GM13976 (cell line): Measurements from ENCODE around the gene WHRN.

Experiments used
- DNase-seq: peaks from one replicate; pipeline ENCODE4 v3.0.0; 2012; ENCODE audit warnings: low spot score
- CTCF ChIP-seq: IDR thresholded peaks from 2 replicates; pipeline ENCODE4 v1.5.1; 2012; ENCODE audit warnings: borderline replicate concordance, mild to moderate bottlenecking; ENCODE audit not compliant: insufficient read depth; ENCODE audit errors: extremely low read depth, missing control alignments, control extremely low read depth
- in situ Hi-C: fragments of 300-500 bp; cut with MboI; formaldehyde crosslinking; loops from one replicate; pipeline ENCODE4 v1.12.0; 2022; ENCODE audit warnings: low sequenced_read_pairs, mixed read lengths, inconsistent platforms; ENCODE audit not compliant: unreplicated experiment

The WHRN gene

GRCh38 chr9:114446036-114446435 is 59.2 kb downstream of the WHRN start:
- TF ChIP-seq CTCF: no peak
- in situ Hi-C loops: no loop called here
- DNase-seq: no peak

DNA sequence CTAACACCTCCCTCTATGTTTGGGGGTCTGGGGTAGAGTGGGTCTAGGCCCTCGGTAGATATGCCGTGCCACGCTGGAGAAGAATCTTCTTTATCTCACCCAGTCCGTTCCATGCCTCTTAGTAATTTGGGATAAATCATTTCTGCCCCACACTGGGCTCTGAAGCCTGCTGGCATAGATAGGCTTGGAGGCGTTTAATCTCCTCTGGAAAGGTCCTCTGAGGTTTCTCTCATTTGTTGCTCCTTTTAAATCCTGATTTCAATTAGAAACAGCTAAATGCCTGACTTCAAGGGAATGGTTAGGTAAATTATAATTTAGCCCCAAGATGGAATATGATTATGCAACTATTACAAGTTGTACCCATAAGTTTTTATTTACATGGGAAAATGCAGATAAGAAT is 59.7 kb downstream of the WHRN start:
- in situ Hi-C loops: no loop called here
- TF ChIP-seq CTCF: no peak
- DNase-seq: no peak

- no peak for TF ChIP-seq CTCF
- in situ Hi-C loops: no loop called here
- no peak for DNase-seq
Measured at GRCh38 chr9:114442022-114442421, 63.3 kb downstream of the WHRN start.

DNA sequence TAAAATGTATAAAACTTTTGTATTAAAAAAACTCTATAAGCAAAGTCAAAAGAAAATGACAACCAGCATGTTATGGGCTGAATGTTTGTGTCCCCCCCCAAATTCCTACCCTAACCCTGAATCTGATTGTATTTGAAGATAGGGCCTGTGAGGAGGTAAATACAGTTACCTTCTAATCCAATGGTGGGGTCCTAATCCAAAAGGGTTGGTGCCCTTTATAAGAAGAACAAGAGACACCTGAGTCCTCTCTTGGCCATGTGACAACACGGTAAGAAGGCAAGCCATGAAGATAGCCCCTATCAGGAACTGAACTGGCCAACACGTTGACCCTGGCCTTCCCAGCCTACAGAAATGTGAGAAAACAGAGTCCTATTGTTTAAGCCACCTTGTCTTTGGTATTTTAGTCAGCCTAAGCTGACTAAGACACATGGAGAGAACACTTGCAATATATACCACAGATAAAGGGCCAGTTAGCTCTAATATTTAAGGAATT is 67.8 kb downstream of the WHRN start:
- TF ChIP-seq CTCF: no peak
- no peak for DNase-seq
- in situ Hi-C loops: no loop called here

- in situ Hi-C loops: no loop called here
- peak; percentile 66 for DNase-seq
- TF ChIP-seq CTCF: peak; percentile 49
Measured at GRCh38 chr9:114434878-114435311, 70.4 kb downstream of the WHRN start.

GRCh38 chr9:114433720-114434255 is 71.5 kb downstream of the WHRN start:
- in situ Hi-C loops: no loop called here
- no peak for TF ChIP-seq CTCF
- no peak for DNase-seq
